Mucosa of descending colon (tissue), 3 donors: ENCODE results near the gene PARD3B. TPM values are rescaled to one million over a fixed set of nuclear protein-coding genes. Genes with fewer than 3 reads are reported as not detected.
A peak's percentile ranks its signal among the peaks of the same experiment; 100 is the strongest.

ENCODE experiments used
- ATAC-seq: fragments of 200-7000 bp; cut with Tn5 transposase; one replicate; pipeline ENCODE4 v1.9.1; 2020; ENCODE audit warnings: mild to moderate bottlenecking, moderate library complexity
- DNase-seq, 3 donors: peaks; one replicate each; pipeline ENCODE4 v3.0.0-alpha.2; 2020
- H3K36me3 ChIP-seq: fragments of 200-600 bp; one replicate; pipeline ENCODE4 v1.8.0; 2021; ENCODE audit warnings: low read depth, mild to moderate bottlenecking
- H3K4me1 ChIP-seq: fragments of 200-600 bp; one replicate; pipeline ENCODE4 v1.8.0; 2021; ENCODE audit warnings: low read depth, mild to moderate bottlenecking
- H3K4me3 ChIP-seq: fragments of 200-600 bp; one replicate; pipeline ENCODE4 v1.8.0; 2021; ENCODE audit warnings: mild to moderate bottlenecking
- H3K9me3 ChIP-seq: fragments of 200-600 bp; one replicate; pipeline ENCODE4 v1.8.0; 2021; ENCODE audit warnings: mild to moderate bottlenecking
- intact Hi-C, 2 donors: fragments of 100-400 bp; cut with DNase I in 1 of 2; cut with micrococcal nuclease in 1 of 2; formaldehyde crosslinking; loops; one replicate each; pipeline versions ENCODE4 v1.11.0 to v1.11.1; 2022; cut with DNase I, micrococcal nuclease
- total RNA-seq, 3 donors: library from RNA; stranded (reverse); fragmentation: NEBNext Ultra II Directional in 2 of 3; extraction: Animal tissue kit (Norgen Biotek cat#: 25700) in 2 of 3; gene quantifications; one replicate each; pipeline versions ENCODE4 v1.2.1 to v1.2.4, GENCODE V29; 2021 to 2023
- TF ChIP-seq, protein P1 (sequence below): fragments of 200-600 bp; IDR thresholded peaks from one replicate; pipeline ENCODE4 v1.8.0; 2022; ENCODE audit warnings: antibody characterized with exemption, mild to moderate bottlenecking
- donor health status: DM: no; HTN: no; CAD: no; lungs with moderate emphysema.
- donor health status: DM: no; HTN: no; CAD: no.
- donor health status: DM: no; HTN: yes; CAD: no.

The PARD3B gene
- total RNA-seq, 3 donors from 2014 or later, result 21.1 to 56.8 (median 44.0) TPM

DNA sequence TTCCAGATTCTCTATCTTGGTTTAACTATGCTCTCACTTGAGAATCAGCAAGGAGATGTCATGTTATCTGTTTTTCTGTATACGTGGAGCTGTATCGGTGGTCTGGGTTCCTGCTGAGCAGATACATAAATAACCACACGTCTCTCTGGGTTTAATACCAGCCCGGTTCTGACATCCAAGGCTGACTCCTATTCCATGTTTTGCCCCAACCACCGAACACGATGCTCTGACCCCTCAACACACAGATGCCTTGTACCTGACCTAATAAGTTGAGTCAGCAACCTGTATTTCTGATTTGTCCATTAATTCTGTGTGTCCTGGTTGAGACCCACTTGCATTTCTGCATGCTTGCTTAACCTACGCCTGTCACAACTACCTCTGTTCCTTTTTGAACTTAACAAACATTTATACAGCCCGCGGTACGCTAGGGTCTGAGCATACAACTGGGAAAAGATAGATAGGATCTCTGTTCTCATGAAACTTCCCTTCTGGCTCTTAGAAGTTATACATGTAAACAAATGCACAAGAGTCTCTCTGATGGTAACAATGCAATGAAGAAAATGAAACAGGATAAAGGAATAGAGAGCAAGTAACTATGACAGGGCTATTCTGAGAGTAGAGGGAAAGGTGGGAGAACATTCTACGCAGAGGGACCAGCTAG is 480.4 kb downstream of the PARD3B start:
- H3K4me3 ChIP-seq, result no peak overlapping the region
- no peaks in the 10 kb centered on the region for H3K4me1 ChIP-seq
- intact Hi-C loops, result no loop called here
- no peaks in the 10 kb centered on the region for H3K9me3 ChIP-seq
- no peaks in the 10 kb centered on the region for H3K36me3 ChIP-seq
- DNase-seq (no peak), ATAC-seq (no peak)
- TF ChIP-seq, protein P1, sequence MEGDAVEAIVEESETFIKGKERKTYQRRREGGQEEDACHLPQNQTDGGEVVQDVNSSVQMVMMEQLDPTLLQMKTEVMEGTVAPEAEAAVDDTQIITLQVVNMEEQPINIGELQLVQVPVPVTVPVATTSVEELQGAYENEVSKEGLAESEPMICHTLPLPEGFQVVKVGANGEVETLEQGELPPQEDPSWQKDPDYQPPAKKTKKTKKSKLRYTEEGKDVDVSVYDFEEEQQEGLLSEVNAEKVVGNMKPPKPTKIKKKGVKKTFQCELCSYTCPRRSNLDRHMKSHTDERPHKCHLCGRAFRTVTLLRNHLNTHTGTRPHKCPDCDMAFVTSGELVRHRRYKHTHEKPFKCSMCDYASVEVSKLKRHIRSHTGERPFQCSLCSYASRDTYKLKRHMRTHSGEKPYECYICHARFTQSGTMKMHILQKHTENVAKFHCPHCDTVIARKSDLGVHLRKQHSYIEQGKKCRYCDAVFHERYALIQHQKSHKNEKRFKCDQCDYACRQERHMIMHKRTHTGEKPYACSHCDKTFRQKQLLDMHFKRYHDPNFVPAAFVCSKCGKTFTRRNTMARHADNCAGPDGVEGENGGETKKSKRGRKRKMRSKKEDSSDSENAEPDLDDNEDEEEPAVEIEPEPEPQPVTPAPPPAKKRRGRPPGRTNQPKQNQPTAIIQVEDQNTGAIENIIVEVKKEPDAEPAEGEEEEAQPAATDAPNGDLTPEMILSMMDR, result no peak

DNA sequence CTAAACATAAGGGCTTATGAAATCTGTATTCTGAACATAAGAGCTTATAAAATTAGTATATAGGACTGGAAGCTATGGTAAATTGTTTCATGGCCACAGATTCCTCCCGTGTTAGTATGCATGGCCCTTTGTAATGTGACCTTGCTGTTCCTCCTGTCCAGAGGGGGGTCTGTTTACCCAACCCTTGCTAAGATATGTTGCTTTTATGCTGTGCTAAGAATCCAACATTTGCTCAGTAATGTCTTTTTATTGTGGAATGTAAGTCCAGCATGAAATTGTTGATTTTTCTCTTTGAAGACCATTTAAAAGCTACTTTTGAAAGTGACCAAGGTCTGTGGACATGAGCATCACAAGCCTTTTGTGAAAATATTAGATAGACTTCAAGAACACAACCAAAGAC is 485.4 kb downstream of the PARD3B start:
- Histone ChIP-seq H3K9me3 (no peaks in the 10 kb centered on the region), H3K36me3 (no peaks in the 10 kb centered on the region), H3K4me3 (no peak overlapping the region), H3K4me1 (no peaks in the 10 kb centered on the region)
- no peak for DNase-seq
- no peak for ATAC-seq
- intact Hi-C loops, result no loop called here
- TF ChIP-seq, protein P1, result no peak

DNA sequence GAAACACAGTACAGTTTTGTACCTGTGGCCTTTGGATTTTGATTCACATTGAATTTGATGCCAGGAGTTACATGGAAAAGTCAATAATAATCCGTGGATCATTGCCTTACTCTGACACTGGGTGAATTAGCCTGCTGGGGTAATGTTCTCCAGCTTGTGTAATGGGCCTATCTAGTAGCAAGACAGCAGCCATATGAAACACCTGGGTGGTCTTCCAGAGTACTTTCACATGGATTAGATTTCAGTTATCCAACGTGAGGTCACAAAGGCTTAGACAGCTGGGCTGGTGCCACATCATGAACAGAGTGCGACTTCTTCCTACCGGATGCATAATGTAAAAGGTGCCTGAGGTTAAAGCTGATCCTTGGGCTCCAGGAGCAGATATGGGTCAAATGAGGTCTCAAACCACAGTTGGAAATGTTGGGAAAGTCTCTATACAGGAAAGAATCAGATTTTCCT is 486.8 kb downstream of the PARD3B start:
- intact Hi-C loops, result no loop called here
- Histone ChIP-seq H3K36me3 (no peaks in the 10 kb centered on the region), H3K9me3 (no peaks in the 10 kb centered on the region), H3K4me3 (no peak overlapping the region), H3K4me1 (no peaks in the 10 kb centered on the region)
- DNase-seq (no peak), ATAC-seq (no peak)
- TF ChIP-seq, protein P1, result no peak

DNA sequence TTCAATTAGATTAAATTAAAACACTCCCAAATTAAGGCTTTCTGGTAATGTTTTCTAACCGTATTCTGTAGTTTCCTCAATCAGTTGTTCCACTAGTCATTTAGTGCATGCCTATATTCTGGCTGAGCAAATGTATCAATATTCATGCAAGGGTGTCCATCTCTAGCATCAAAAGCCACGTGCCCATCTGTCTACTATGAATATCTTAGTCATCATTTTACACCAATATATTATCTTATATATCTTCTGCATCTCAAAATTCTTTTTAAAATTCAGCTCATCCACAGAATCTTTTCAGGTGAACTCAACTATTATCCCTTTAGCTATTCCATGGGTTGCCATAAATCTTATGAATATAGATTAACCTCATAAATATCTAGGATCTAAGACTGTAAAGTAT is 488.2 kb downstream of the PARD3B start:
- Histone ChIP-seq H3K9me3 (no peaks in the 10 kb centered on the region), H3K36me3 (no peaks in the 10 kb centered on the region), H3K4me3 (no peak overlapping the region), H3K4me1 (no peaks in the 10 kb centered on the region)
- intact Hi-C loops, result no loop called here
- DNase-seq, result no peak
- no peak for ATAC-seq
- TF ChIP-seq, protein P1, result no peak

DNA sequence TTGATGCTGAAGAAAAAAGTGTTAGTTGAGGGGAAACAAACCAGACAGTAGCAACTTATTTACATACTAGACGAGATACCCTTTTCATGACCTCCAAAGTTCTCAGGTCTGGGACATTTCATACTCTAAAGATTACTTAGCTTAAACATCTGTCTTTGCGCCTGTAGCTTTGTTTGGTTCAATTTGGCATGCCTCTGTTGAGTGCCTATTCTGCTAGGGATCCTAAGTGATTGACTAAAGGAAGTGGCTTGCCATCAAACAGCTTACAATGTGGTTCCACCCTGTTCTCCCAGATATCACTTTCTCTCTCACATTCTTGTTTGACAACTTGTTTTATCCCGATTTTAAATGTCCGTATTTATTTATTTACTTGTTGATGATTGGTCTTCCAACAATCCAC is 488.8 kb downstream of the PARD3B start:
- H3K4me3 ChIP-seq, result no peak overlapping the region
- no peaks in the 10 kb centered on the region for H3K9me3 ChIP-seq
- no peak for ATAC-seq
- TF ChIP-seq, protein P1, result no peak
- DNase-seq, result no peak
- intact Hi-C loops, result no loop called here
- H3K4me1 ChIP-seq, result no peaks in the 10 kb centered on the region
- no peaks in the 10 kb centered on the region for H3K36me3 ChIP-seq

DNA sequence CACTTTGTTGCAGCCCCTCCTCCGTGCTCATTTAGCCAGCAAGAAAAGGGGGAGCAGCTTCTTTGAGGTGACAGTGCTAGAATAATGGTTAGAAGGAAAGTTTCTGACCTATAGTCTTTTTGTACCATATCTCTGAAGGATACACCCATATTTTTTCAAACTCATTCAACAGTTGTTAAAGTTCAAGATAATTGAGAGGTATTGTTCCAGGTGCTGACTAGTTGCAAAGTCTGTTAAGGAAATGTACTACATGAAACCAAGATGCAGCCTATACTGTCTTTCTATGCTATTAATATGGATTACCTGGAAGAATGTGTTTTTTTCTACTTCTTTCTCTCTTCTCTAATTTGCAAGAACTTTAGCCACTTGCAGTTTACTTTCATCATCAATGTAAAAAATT is 495.0 kb downstream of the PARD3B start:
- H3K4me3 ChIP-seq, result no peak overlapping the region
- no peaks in the 10 kb centered on the region for H3K9me3 ChIP-seq
- peak; percentile 77 for ATAC-seq
- H3K36me3 ChIP-seq, result no peaks in the 10 kb centered on the region
- no peaks in the 10 kb centered on the region for H3K4me1 ChIP-seq
- TF ChIP-seq, protein P1, result no peak
- intact Hi-C loops, result no loop called here
- DNase-seq, result no peak
